Urinary bladder (tissue), 4 donors: ENCODE measurements around the gene TMPRSS9. TPM values are rescaled to one million over a fixed set of nuclear protein-coding genes. Genes with fewer than 3 reads are reported as not detected.
"Not testable (repeated sequence)": the region's sequence is repeated elsewhere in the genome, so short reads cannot be mapped to it uniquely, and the experiment has no call there.

ENCODE experiments used
- DNase-seq: peaks from one replicate; pipeline ENCODE4 v3.0.0-alpha.2; 2015; ENCODE audit errors: extremely low spot score
- H3K27ac ChIP-seq: one replicate; pipeline ENCODE4 v1.5.1; 2013; ENCODE audit warnings: low read depth, mild to moderate bottlenecking, moderate library complexity
- H3K36me3 ChIP-seq: one replicate; pipeline ENCODE4 v1.6.1; 2013; ENCODE audit warnings: mild to moderate bottlenecking, moderate library complexity; ENCODE audit not compliant: insufficient read depth
- H3K4me1 ChIP-seq: one replicate; pipeline ENCODE4 v1.6.1; 2013; ENCODE audit warnings: mild to moderate bottlenecking, moderate library complexity; ENCODE audit not compliant: insufficient read depth
- H3K4me3 ChIP-seq: one replicate; pipeline ENCODE4 v1.5.1; 2013; ENCODE audit warnings: low read depth, low read length
- WGBS: extraction: QIAGEN DNeasy Blood & Tissue Kit; methylation state at CpG from one replicate; pipeline ENCODE4 v1.1.7; 2013; 5-methylcytosine and 5-hydroxymethylcytosine counted together
- polyA plus RNA-seq: library from polyadenylated mRNA; stranded (reverse); fragments of 200-250 nt; gene quantifications from one replicate; pipeline ENCODE4 v1.2.3, GENCODE V29; 2013
- total RNA-seq: library from RNA; depleted of rRNA; stranded (reverse); fragments of >200 nt; gene quantifications from one replicate; pipeline ENCODE4 v1.2.3, GENCODE V29; 2014
- donor health status: healthy with polysubstance abuse.
- donor health status: healthy.

TMPRSS9 gene
- total and polyA plus RNA-seq, 2 donors, result 0.06 to 0.11 TPM

DNA sequence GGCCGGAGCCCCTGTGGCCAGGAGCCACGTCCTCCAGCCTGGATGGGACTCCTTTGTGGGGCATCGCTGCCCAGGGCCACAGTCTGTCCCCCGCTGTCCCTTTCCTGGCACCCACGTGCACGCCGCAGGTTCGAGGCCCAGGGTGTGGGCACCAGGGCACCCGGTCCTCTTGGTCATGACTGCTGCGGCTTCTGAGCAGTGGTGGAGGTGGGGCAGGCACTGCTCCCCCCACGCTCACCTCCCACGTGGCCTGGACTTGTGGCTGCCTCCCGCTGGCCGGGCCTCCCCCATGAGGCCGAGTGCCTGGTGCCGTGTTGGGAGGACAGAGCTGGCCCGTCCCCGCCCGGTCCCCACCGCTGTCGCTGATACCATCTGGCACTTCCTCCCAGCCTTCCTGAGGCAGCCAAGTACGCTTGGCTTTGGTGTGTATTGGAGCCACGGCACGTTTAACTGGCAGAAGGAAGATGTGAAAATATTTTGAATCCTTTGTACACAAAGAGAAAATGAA lies 18.8 kb upstream of the TMPRSS9 start:
- WGBS, result 81% methylated on average over 24 of the region's 24 CpGs
- H3K4me3 ChIP-seq, result no peak overlapping the region
- no peaks in the 10 kb centered on the region for H3K36me3 ChIP-seq
- no peak overlapping the region for H3K27ac ChIP-seq
- no peaks in the 10 kb centered on the region for H3K4me1 ChIP-seq
- no peak for DNase-seq

DNA sequence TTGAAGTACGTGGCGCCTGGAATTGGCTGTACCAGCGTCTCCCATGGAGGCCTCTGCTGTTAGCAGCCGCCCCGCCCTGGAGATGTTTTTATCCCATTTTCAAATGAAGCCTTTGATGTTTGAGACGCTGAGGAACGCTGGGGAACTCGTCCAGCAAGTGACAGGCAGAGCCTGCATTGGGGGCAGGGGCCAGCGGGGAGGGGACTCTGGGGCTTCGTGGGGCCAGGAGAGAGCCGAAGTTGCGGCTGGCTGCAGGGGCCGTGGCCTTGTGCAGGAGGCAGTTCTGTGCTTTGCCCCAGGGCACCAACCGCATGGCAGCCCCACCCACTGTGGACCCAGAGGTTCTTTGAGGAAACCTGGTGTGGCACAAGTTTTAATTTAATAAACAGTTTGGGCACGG lies 18.1 kb upstream of the TMPRSS9 start:
- peak; percentile 32 for DNase-seq
- Histone ChIP-seq H3K36me3 (no peaks in the 10 kb centered on the region), H3K27ac (no peak overlapping the region), H3K4me3 (no peak overlapping the region), H3K4me1 (no peaks in the 10 kb centered on the region)
- 83% methylated on average over 15 of the region's 15 CpGs for WGBS

DNA sequence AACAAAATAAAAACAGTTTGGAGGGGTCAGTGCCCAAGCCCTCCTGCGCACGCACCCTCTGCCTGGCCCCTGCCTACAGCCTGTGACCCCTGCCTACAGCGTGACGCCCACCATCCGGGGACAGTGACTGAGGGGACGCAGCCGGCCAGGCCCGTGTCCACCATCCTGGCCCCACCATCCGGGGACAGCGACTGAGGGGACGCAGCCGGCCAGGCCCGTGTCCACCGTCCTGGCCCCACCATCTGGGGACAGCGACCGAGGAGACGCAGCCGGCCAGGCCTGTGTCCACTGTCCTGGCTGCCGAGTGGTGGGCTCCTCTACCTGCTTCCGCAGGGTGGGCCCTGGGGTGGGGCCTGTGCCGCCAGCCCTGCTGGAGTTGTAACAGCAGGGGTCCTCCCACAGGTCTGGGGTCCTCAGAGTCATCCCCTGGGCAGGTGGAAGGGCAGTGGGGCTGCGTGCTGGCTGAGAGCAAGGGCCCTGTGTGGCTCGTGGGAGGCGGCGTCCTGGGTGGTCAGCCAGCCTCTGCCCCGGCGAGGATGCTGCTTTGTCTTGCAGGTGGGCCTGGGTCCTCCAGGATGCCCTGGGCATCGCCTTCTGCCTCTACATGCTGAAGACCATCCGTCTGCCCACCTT lies 17.3 kb upstream of the TMPRSS9 start:
- WGBS, result 95% methylated on average over 29 of the region's 29 CpGs
- no peak overlapping the region for H3K4me3 ChIP-seq

DNA sequence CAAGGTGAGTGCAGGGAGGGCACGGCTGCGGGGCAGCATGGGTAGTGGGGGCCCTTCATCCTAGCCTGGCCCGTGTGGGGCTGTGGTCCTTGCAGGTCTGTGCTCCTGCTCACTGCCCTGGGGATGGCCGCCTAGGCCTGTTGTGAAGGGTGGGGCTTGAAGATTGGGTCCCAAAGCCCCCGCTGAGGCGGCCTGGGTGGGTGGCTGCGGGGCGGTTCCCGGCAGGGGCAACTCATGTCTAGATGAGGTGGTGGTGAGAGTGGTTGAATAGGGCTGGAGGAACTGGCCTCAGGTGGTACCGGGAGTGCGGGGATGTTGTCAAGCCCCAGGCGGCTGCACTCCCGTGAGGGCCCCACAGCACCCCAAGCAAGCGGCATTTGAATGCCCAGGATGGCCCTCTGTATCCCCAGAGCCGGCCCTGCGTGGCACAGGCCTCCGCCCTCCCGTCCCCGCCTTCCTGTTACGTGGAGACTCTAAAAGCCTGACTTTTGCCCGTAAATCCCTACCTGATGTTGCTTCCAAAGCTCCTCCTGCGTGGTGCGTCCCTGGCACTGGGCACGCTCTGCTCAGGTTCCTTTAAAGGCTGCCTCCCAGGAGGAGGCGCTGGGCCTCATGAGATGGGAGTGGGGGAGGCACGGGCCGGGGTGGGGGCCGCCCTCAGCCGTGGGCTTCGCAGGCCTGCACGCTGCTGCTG lies 16.6 kb upstream of the TMPRSS9 start:
- H3K36me3 ChIP-seq, result no peaks in the 10 kb centered on the region

More for the DNA sequence above, 17.3 kb upstream of the TMPRSS9 start:
- Histone ChIP-seq H3K4me1 (no peaks in the 10 kb centered on the region), H3K27ac (no peak overlapping the region), H3K36me3 (no peaks in the 10 kb centered on the region)
- DNase-seq, result no peak

DNA sequence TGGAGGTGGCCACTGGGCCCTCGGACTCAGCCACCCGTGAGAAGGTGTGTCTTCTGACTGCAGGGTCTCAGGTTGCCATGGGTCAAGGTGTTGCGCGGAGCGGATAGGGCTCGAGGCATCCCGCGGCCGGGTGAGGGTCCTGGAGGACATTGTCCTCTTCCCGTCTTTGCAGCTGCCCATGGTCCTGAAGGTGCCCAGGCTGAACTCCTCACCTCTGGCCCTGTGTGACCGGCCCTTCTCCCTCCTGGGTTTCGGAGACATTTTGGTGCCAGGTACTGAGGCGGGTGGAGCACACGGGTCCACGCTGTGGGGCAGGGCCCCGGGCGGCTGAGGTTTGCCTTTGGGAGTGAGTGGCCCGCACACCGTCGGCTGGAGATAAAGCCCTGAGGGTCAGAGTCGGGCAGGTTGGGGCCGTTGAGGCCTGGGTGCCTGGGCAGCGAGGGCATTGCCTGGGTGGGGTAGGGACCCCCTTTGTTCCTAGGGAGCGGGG lies 15.6 kb upstream of the TMPRSS9 start:
- DNase-seq, result no peak
- Histone ChIP-seq H3K27ac (no peak overlapping the region), H3K36me3 (no peaks in the 10 kb centered on the region), H3K4me1 (no peaks in the 10 kb centered on the region), H3K4me3 (no peak overlapping the region)
- 93% methylated on average over 24 of the region's 24 CpGs for WGBS

More for the DNA sequence above, 16.6 kb upstream of the TMPRSS9 start:
- DNase-seq, result no peak
- H3K4me3 ChIP-seq, result no peak overlapping the region
- WGBS, result 95% methylated on average over 31 of the region's 31 CpGs
- no peak overlapping the region for H3K27ac ChIP-seq
- no peaks in the 10 kb centered on the region for H3K4me1 ChIP-seq

DNA sequence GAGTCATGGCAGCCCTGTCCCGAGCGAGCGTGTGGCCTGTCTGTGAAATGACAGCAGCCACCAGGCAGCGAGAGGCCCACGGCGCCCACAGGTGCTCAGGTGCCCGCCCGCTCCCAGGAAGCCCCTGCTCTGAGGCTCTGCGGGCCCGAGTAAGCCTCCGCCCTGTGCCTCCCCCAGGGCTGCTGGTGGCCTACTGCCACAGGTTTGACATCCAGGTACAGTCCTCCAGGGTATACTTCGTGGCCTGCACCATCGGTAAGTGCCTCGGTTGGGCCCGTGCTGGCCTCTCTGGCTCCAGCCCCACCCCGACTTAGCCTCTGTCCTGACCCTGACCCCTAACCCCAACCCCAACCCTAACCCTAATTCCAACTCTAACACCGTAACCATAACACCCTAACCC lies 15.0 kb upstream of the TMPRSS9 start:
- Histone ChIP-seq H3K4me1 (no peaks in the 10 kb centered on the region), H3K36me3 (no peaks in the 10 kb centered on the region), H3K4me3 (no peak overlapping the region), H3K27ac (no peak overlapping the region)
- DNase-seq, result no peak
- WGBS, result 97% methylated on average over 17 of the region's 17 CpGs

DNA sequence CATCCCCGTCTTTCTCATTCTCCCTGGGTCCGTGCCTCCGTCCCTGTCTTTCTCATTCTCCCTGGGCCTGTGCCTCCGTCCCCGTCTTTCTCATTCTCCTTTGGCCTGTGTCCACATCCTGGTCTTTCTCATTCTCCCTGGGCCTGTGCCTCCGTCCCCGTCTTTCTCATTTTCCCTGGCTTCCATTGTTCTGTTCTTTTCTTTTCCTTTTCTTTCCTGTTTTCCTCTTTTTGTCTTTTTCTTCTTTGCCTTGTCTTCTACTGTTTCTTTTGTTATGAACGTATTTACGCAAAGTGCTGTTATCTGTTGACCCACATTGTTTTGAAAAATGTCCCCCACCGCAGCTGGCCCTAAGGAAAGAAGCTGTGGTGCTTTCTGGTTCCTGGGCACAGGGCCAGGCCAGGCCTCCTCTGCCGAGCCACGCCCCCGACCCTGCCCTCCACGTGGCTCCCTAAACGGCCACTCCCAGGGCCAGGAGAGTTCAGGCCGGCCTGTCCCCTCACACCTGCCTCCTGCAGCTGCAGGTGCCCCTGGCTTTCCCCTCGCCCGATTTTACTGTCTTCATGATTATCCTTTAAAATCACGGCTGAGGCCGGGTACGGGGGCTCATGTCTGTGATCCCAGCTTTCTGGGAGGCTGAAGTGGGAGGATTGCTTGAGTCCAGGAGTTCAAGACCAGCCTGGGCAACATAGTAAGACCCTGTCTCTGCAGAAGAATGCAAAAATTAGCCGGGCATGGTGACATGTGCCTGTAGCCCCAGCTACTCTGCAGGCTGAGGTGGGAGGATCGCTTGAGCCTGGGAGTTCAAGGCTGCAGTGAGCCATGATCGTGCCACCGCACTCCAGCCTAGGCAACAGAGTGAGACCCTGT lies 14.0 kb upstream of the TMPRSS9 start:
- WGBS, result 71% methylated on average over 25 of the region's 25 CpGs
- Histone ChIP-seq H3K27ac (no peak overlapping the region), H3K4me1 (no peaks in the 10 kb centered on the region), H3K36me3 (no peaks in the 10 kb centered on the region), H3K4me3 (no peak overlapping the region)
- DNase-seq, result no peak

DNA sequence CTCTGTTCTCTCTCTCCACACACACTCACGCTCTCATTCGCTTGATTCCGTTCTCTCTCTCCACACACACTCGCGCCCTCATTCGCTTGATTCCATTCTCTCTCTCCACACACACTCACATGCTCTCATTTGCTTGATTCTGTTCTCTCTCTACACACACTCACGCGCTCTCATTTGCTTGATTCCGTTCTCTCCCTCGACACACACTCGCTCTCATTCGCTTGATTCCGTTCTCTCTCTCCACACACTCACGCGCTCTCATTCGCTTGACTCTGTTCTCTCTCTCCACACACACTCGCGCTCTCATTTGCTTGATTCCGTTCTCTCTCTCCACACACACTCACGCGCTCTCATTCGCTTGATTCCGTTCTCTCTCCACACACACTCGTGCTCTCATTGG lies 10.2 kb upstream of the TMPRSS9 start:
- H3K36me3 ChIP-seq, H3K4me3 ChIP-seq, DNase-seq, H3K27ac ChIP-seq, H3K4me1 ChIP-seq: not testable (repeated sequence)
- WGBS, result 96% methylated on average over 24 of the region's 24 CpGs

DNA sequence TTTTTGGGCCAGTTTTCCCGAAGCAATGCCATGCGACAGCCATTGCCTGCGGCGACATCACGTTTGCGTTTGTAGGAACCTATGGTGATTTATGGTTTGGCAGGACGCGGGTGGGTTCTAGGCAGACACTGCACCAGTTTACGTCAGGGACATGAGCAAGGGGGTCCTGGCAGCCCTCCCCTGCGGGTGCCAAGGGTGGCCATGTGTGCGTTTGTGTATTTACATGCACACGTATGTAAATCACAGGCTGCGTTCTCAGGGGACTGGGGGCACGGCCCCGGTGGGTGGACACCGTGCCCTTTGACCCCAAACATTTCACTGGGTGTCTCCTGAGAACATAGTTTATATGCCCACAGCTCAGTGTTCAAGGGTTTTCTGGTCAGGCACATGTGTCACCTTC lies 9.4 kb upstream of the TMPRSS9 start:
- Histone ChIP-seq H3K4me3 (no peak overlapping the region), H3K4me1 (no peaks in the 10 kb centered on the region), H3K36me3 (peaks cover 2% of the 10 kb centered on the region), H3K27ac (no peak overlapping the region)
- 89% methylated on average over 16 of the region's 16 CpGs for WGBS
- no peak for DNase-seq

DNA sequence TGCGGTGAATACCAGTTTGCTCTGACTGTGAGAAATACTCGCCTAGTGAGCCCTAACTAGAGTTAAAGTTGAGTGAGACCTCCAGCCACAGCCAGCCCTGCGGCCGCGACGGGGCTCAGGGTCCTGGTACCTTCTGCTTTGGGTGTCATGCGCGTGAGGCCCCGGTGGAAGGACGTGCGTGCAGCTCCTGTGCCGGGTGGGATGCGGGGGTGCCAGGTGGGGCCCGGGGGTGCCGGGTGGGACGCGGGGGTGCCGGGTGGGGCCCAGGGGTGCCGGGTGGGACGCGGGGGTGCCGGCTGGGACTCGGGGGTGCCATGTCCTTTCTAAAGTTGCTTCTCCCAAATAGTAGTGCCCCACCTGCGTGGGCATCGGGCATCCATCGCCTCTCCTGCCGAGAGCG lies 8.5 kb upstream of the TMPRSS9 start:
- H3K4me3 ChIP-seq, result no peak overlapping the region
- no peaks in the 10 kb centered on the region for H3K4me1 ChIP-seq
- DNase-seq, result no peak
- peaks cover 2% of the 10 kb centered on the region for H3K36me3 ChIP-seq
- no peak overlapping the region for H3K27ac ChIP-seq
- WGBS, result 94% methylated on average over 28 of the region's 28 CpGs

DNA sequence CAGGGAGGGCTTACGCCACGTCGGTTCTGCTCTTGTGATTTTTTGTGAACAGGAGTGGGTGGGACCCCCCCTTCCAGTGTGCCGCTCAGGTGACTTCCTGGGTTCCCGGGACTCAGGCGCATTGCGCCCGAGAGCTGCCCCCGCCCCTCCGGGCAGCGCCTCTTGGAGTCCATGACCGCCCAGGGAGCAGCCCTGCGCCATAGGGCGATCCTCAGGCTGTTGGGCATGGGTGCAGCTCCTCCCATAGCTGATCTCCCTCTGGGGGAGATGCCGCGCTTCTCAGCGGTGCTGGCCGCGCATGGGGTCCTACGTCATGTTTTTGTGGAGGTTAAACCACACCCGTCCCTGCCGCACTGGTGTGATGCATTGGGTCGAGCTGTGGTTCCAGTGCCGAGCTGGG lies 7.9 kb upstream of the TMPRSS9 start:
- DNase-seq, result no peak
- no peak overlapping the region for H3K4me3 ChIP-seq
- whole genome bisulfite sequencing, result 93% methylated on average over 24 of the region's 24 CpGs
- no peak overlapping the region for H3K27ac ChIP-seq
- no peaks in the 10 kb centered on the region for H3K4me1 ChIP-seq
- H3K36me3 ChIP-seq, result peaks cover 2% of the 10 kb centered on the region

DNA sequence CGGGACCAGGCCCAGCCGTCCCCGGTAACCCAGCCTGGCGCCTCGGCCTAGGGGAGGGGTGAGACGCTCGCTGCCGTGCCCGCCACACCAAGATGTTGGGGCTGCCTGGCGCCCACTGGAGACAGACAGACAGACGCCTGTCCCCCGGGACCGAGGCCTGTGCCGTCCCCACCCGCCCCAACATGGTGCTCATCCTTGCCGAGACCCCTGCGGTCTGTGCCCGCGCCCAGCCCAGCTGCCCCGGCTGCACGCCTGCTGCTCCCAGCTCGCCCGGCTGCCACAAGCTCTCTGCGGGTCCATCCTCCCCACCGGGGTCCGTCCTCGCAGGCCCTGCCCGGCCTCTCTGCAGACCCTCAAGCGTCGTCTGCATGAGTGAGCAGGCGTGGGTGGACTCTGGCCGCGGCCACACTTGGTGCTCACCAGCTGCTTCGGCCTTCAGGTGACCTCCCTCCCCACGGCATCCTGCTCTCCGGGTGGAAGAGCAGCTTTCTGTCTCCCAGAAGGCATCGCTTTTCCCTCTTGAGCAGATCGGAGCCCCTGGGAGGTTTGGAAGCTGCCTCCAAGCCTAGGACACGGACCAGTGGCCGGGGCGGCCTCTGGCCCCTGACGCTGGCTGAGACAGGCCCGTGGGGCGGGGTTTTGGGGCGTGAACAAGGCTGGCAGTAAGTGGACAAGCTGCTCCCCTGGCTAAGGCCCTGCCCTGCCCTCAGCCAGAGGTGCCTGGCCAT lies 6.7 kb upstream of the TMPRSS9 start:
- peaks cover 2% of the 10 kb centered on the region for H3K36me3 ChIP-seq
- H3K27ac ChIP-seq, result no peak overlapping the region
- 92% methylated on average over 45 of the region's 45 CpGs for WGBS
- no peak for DNase-seq
- H3K4me1 ChIP-seq, result no peaks in the 10 kb centered on the region
- H3K4me3 ChIP-seq, result no peak overlapping the region
